ENCODE measurements around the gene LRRC8B.

DNA sequence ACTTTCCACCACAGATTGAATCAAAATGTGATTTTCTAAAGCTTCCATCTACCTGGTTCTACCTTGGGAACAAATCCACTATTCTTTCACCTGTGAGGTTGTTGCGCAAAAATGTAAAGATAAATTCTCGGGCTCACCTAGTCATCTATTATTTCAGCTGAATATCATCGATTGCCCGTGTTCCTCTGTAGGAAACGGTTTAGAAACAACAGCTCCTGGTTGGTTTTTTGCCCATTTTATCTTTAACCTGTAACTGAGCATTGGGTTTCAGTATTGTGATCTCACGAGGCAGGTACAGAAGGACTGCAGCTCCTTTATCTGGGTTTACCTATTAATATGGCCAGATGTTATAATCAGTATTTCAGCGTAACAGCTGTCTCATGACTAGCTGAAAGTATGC lies 55.4 kb downstream of the LRRC8B start:
- no peak for TF ChIP-seq EZH2 (IDR thresholded peaks at IDR 0.05; ENCODE audit: low read length)
- TF ChIP-seq, protein P1, sequence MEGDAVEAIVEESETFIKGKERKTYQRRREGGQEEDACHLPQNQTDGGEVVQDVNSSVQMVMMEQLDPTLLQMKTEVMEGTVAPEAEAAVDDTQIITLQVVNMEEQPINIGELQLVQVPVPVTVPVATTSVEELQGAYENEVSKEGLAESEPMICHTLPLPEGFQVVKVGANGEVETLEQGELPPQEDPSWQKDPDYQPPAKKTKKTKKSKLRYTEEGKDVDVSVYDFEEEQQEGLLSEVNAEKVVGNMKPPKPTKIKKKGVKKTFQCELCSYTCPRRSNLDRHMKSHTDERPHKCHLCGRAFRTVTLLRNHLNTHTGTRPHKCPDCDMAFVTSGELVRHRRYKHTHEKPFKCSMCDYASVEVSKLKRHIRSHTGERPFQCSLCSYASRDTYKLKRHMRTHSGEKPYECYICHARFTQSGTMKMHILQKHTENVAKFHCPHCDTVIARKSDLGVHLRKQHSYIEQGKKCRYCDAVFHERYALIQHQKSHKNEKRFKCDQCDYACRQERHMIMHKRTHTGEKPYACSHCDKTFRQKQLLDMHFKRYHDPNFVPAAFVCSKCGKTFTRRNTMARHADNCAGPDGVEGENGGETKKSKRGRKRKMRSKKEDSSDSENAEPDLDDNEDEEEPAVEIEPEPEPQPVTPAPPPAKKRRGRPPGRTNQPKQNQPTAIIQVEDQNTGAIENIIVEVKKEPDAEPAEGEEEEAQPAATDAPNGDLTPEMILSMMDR (optimal IDR thresholded peaks at IDR 0.05 in 1 of 3, IDR thresholded peaks at IDR 0.05 in 1 of 3, conservative IDR thresholded peaks at IDR 0.05 in 1 of 3; ENCODE audit: extremely low read depth in 1 of 3, insufficient read depth in 2 of 3, low read length in 3 of 3): no peak
